OCI-LY3 (cell line): Measurements from ENCODE around the gene UBE2E2.

Experiments
- H2AFZ ChIP-seq: fragments of 200-600, 300-600 bp; shearing (Covaris generic); 2 replicates; pipeline ENCODE4 v1.6.0; 2014; ENCODE audit warnings: antibody characterized with exemption, low read depth, low read length
- H3K27ac ChIP-seq: fragments of 200-600, 300-600 bp; sonication (generic); 2 replicates; pipeline ENCODE4 v1.5.1; 2014; ENCODE audit warnings: mild to moderate bottlenecking, low read length, moderate library complexity, mixed read lengths
- H3K27me3 ChIP-seq: fragments of 200-600, 300-600 bp; sonication (generic); 2 replicates; pipeline ENCODE4 v1.6.1; 2014; ENCODE audit warnings: low read depth, low read length, mixed read lengths
- H3K36me3 ChIP-seq: fragments of 200-600, 300-600 bp; sonication (generic); replicated peaks from 2 replicates; pipeline ENCODE3; 2014; ENCODE audit warnings: low read depth, low read length, mixed read lengths
- H3K4me1 ChIP-seq: fragments of 300-600, 200-600 bp; sonication (generic); 2 replicates; pipeline ENCODE4 v1.6.1; 2014; ENCODE audit warnings: low read length, mixed read lengths
- H3K4me2 ChIP-seq: fragments of 200-600, 300-600 bp; sonication (generic); 2 replicates; pipeline ENCODE4 v1.6.1; 2014; ENCODE audit warnings: low read length, mixed read lengths
- H3K4me3 ChIP-seq: fragments of 300-600, 200-600 bp; sonication (generic); 2 replicates; pipeline ENCODE4 v1.5.1; 2014; ENCODE audit warnings: antibody characterized with exemption, mild to moderate bottlenecking, low read length, moderate library complexity
- H3K79me2 ChIP-seq: fragments of 300-600, 200-600 bp; shearing (Covaris generic); 2 replicates; pipeline ENCODE4 v1.6.1; 2014; ENCODE audit warnings: mild to moderate bottlenecking, low read length, mixed read lengths
- H3K9ac ChIP-seq: fragments of 300-600, 200-600 bp; shearing (Covaris generic); 2 replicates; pipeline ENCODE4 v1.6.0; 2014; ENCODE audit warnings: mild to moderate bottlenecking, low read length, moderate library complexity
- H3K9me3 ChIP-seq: fragments of 200-600, 300-600 bp; shearing (Covaris generic); 2 replicates; pipeline ENCODE4 v1.6.1; 2014; ENCODE audit warnings: low read length, mixed read lengths; ENCODE audit not compliant: insufficient read depth
- H4K20me1 ChIP-seq: fragments of 200-600, 300-600 bp; sonication (generic); 2 replicates; pipeline ENCODE4 v1.6.1; 2016; ENCODE audit warnings: low read length, mixed read lengths; ENCODE audit not compliant: insufficient read depth
- EZH2phosphoT487 ChIP-seq: fragments of 200-600 bp; shearing (Covaris generic); IDR thresholded peaks from 2 replicates; pipeline ENCODE4 v1.6.1; 2018; ENCODE audit warnings: antibody characterized with exemption, mixed run types, low read depth
- TF ChIP-seq, protein P1 (sequence below): fragments of 200-600, 300-600 bp; sonication (generic); IDR thresholded peaks from 2 replicates; pipeline ENCODE4 v1.5.1; 2014; ENCODE audit warnings: antibody characterized with exemption, low read length, low read depth

UBE2E2 gene

GRCh38 chr3:23452408-23452807 is 249.3 kb downstream of the UBE2E2 start:
- H4K20me1 ChIP-seq: peaks cover 11% of the 10 kb centered on the region
- peaks cover 24% of the 10 kb centered on the region for H3K4me1 ChIP-seq
- no peak overlapping the region for H2AFZ ChIP-seq
- peaks cover 12% of the 10 kb centered on the region; the same call in 1 of the 2 replicates for H3K79me2 ChIP-seq
- no peaks in the 10 kb centered on the region for H3K9me3 ChIP-seq
- no peaks in the 10 kb centered on the region for H3K36me3 ChIP-seq
- no peak overlapping the region for H3K4me3 ChIP-seq
- H3K4me2 ChIP-seq: no peak overlapping the region
- no peak overlapping the region for H3K27ac ChIP-seq
- no peak for TF ChIP-seq EZH2phosphoT487
- TF ChIP-seq, protein P1, sequence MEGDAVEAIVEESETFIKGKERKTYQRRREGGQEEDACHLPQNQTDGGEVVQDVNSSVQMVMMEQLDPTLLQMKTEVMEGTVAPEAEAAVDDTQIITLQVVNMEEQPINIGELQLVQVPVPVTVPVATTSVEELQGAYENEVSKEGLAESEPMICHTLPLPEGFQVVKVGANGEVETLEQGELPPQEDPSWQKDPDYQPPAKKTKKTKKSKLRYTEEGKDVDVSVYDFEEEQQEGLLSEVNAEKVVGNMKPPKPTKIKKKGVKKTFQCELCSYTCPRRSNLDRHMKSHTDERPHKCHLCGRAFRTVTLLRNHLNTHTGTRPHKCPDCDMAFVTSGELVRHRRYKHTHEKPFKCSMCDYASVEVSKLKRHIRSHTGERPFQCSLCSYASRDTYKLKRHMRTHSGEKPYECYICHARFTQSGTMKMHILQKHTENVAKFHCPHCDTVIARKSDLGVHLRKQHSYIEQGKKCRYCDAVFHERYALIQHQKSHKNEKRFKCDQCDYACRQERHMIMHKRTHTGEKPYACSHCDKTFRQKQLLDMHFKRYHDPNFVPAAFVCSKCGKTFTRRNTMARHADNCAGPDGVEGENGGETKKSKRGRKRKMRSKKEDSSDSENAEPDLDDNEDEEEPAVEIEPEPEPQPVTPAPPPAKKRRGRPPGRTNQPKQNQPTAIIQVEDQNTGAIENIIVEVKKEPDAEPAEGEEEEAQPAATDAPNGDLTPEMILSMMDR: no peak
- H3K9ac ChIP-seq: no peak overlapping the region
- H3K27me3 ChIP-seq: no peaks in the 10 kb centered on the region

- H3K9me3 ChIP-seq: no peaks in the 10 kb centered on the region
- no peak overlapping the region for H3K4me2 ChIP-seq
- no peak overlapping the region for H3K4me3 ChIP-seq
- no peak overlapping the region for H3K9ac ChIP-seq
- H4K20me1 ChIP-seq: no peaks in the 10 kb centered on the region
- no peaks in the 10 kb centered on the region for H3K36me3 ChIP-seq
- H3K27me3 ChIP-seq: no peaks in the 10 kb centered on the region
- H3K4me1 ChIP-seq: no peaks in the 10 kb centered on the region
- no peak for TF ChIP-seq EZH2phosphoT487
- TF ChIP-seq, protein P1: no peak
- no peak overlapping the region for H3K27ac ChIP-seq
- peaks cover 5% of the 10 kb centered on the region; the same call in 1 of the 2 replicates for H3K79me2 ChIP-seq
- H2AFZ ChIP-seq: no peak overlapping the region
Observed at GRCh38 chr3:23455084-23455483, 252.0 kb downstream of the UBE2E2 start.

GRCh38 chr3:23455775-23456174 is 252.6 kb downstream of the UBE2E2 start:
- no peaks in the 10 kb centered on the region for H4K20me1 ChIP-seq
- H3K4me2 ChIP-seq: no peak overlapping the region

DNA sequence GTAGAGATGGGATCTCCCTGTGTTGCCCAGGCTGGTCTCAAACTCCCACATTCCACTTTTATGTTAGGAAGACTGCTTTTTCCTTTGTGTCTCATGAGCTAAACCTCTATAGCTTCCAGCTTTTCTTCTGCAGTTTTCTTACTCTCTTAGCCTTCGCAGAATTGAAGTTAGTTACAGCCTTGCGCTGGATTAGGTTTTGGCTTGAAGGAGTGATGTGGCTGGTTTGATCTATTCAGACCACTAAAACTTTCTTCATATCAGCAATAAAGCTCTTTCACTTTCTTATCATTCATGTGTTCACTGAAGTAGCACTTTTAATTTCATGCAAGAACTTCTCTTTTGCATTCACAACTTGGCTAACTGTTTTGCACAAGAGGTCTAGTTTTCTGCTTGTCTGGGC is 254.6 kb downstream of the UBE2E2 start:
- Histone ChIP-seq H3K9ac (no peak overlapping the region), H3K4me1 (no peaks in the 10 kb centered on the region), H3K27me3 (no peaks in the 10 kb centered on the region), H3K36me3 (no peaks in the 10 kb centered on the region), H3K4me2 (no peak overlapping the region), H3K9me3 (no peaks in the 10 kb centered on the region), H3K27ac (no peak overlapping the region), H3K79me2 (peaks cover 5% of the 10 kb centered on the region; the same call in 1 of the 2 replicates), H2AFZ (no peak overlapping the region), H4K20me1 (no peaks in the 10 kb centered on the region), H3K4me3 (no peak overlapping the region)
- no peak for TF ChIP-seq EZH2phosphoT487
- TF ChIP-seq, protein P1: no peak

More at GRCh38 chr3:23455775-23456174, 252.6 kb downstream of the UBE2E2 start:
- H3K36me3 ChIP-seq: no peaks in the 10 kb centered on the region
- no peak overlapping the region for H3K9ac ChIP-seq
- TF ChIP-seq EZH2phosphoT487: no peak
- TF ChIP-seq, protein P1: no peak
- no peak overlapping the region for H2AFZ ChIP-seq
- H3K4me1 ChIP-seq: no peaks in the 10 kb centered on the region
- H3K79me2 ChIP-seq: peaks cover 5% of the 10 kb centered on the region; the same call in 1 of the 2 replicates
- H3K9me3 ChIP-seq: no peaks in the 10 kb centered on the region
- H3K27me3 ChIP-seq: no peaks in the 10 kb centered on the region
- no peak overlapping the region for H3K4me3 ChIP-seq
- no peak overlapping the region for H3K27ac ChIP-seq
